SK-N-SH treated with all-trans-retinoic acid at 6 μM for 48 hours (cell line): Measurements from ENCODE around the gene PLA2G4F.

Experiments
- ATAC-seq: fragments of 200-7000 bp; cut with Tn5 transposase; 3 replicates; pipeline ENCODE4 v1.9.1; 2020; ENCODE audit warnings: mild to moderate bottlenecking, moderate library complexity
- ARNTL ChIP-seq: fragments of 450-650 bp; formaldehyde crosslinking; IDR thresholded peaks from 2 replicates; pipeline ENCODE4 v1.5.0; 2020; ENCODE audit warnings: low read depth, mild to moderate bottlenecking, moderate library complexity, borderline replicate concordance
- BACH2 ChIP-seq: fragments of 250-450 bp; sonication (Bioruptor Pico); IDR thresholded peaks from 2 replicates; pipeline ENCODE4 v1.9.0; 2021; ENCODE audit warnings: mild to moderate bottlenecking, borderline replicate concordance
- CSDC2 ChIP-seq: fragments of 250-450 bp; sonication (Bioruptor Pico); IDR thresholded peaks from 2 replicates; pipeline ENCODE4 v1.5.0; 2020; ENCODE audit warnings: mild to moderate bottlenecking, moderate library complexity
- CSRNP3 ChIP-seq: fragments of 250-450 bp; sonication (Bioruptor Pico); IDR thresholded peaks from 2 replicates; pipeline ENCODE4 v1.5.1; 2021; ENCODE audit warnings: mild to moderate bottlenecking, moderate library complexity
- ESRRG ChIP-seq: fragments of 250-450 bp; sonication (Bioruptor Pico); IDR thresholded peaks from 2 replicates; pipeline ENCODE4 v1.6.1; 2021; ENCODE audit warnings: mild to moderate bottlenecking
- GLIS3 ChIP-seq: fragments of 250-450 bp; sonication (Bioruptor Pico); IDR thresholded peaks from 2 replicates; pipeline ENCODE4 v1.5.0; 2020; ENCODE audit warnings: mild to moderate bottlenecking, moderate library complexity
- ISL1 ChIP-seq: fragments of 250-450 bp; sonication (Bioruptor Pico); IDR thresholded peaks from 2 replicates; pipeline ENCODE4 v2.1.2; 2022; ENCODE audit warnings: mild to moderate bottlenecking, moderate library complexity
- OSR1 ChIP-seq: fragments of 250-450 bp; sonication (Bioruptor Pico); IDR thresholded peaks from 2 replicates; pipeline ENCODE4 v1.8.0; 2022; ENCODE audit warnings: moderate library complexity, mild to moderate bottlenecking, inconsistent platforms
- RARB ChIP-seq: fragments of 250-450 bp; sonication (Bioruptor Pico); IDR thresholded peaks from 2 replicates; pipeline ENCODE4 v1.8.0; 2021; ENCODE audit warnings: mild to moderate bottlenecking, moderate library complexity
- SNAI2 ChIP-seq: fragments of 250-450 bp; sonication (Bioruptor Pico); IDR thresholded peaks from 2 replicates; pipeline ENCODE4 v1.5.0; 2020; ENCODE audit warnings: mild to moderate bottlenecking, moderate library complexity
- TCF4 ChIP-seq: fragments of 250-450 bp; sonication (Bioruptor Pico); IDR thresholded peaks from 2 replicates; pipeline ENCODE4 v1.8.0; 2021; ENCODE audit warnings: mild to moderate bottlenecking, moderate library complexity, borderline replicate concordance
- TSHZ2 ChIP-seq: fragments of 250-450 bp; sonication (Bioruptor Pico); IDR thresholded peaks from 2 replicates; pipeline ENCODE4 v1.5.0; 2020; ENCODE audit warnings: mild to moderate bottlenecking, moderate library complexity
- ZC3H10 ChIP-seq: fragments of 250-450 bp; sonication (Bioruptor Pico); IDR thresholded peaks from 2 replicates; pipeline ENCODE4 v1.5.1; 2021; ENCODE audit warnings: mild to moderate bottlenecking, moderate library complexity
- ZFP3 ChIP-seq: fragments of 250-450 bp; sonication (Bioruptor Pico); IDR thresholded peaks from 2 replicates; pipeline ENCODE4 v1.5.0; 2020; ENCODE audit warnings: mild to moderate bottlenecking, moderate library complexity
- ZFP30 ChIP-seq: fragments of 450-650 bp; formaldehyde crosslinking; IDR thresholded peaks from 2 replicates; pipeline ENCODE4 v1.5.0; 2022; ENCODE audit warnings: mild to moderate bottlenecking, moderate library complexity
- ZNF70 ChIP-seq: fragments of 450-650 bp; formaldehyde crosslinking; IDR thresholded peaks from 2 replicates; pipeline ENCODE4 v1.5.0; 2020; ENCODE audit warnings: mild to moderate bottlenecking, moderate library complexity
- ZNF8 ChIP-seq: fragments of 450-650 bp; formaldehyde crosslinking; IDR thresholded peaks from 2 replicates; pipeline ENCODE4 v1.5.0; 2020; ENCODE audit warnings: mild to moderate bottlenecking, moderate library complexity
- TF ChIP-seq, protein P1 (sequence below): fragments of 250-450 bp; sonication (Bioruptor Pico); IDR thresholded peaks from 2 replicates; pipeline ENCODE4 v1.8.0; 2020; ENCODE audit warnings: mild to moderate bottlenecking, moderate library complexity, borderline replicate concordance
- TF ChIP-seq, protein P2 (sequence below): fragments of 250-450 bp; sonication (Bioruptor Pico); IDR thresholded peaks from 2 replicates; pipeline ENCODE4 v1.8.0; 2021; ENCODE audit warnings: low read depth, mild to moderate bottlenecking, moderate library complexity, borderline replicate concordance
- TF ChIP-seq, protein P3 (sequence below): fragments of 250-450 bp; sonication (Bioruptor Pico); IDR thresholded peaks from 2 replicates; pipeline ENCODE4 v1.5.1; 2020; ENCODE audit warnings: low read depth, mild to moderate bottlenecking, moderate library complexity

The PLA2G4F gene

DNA sequence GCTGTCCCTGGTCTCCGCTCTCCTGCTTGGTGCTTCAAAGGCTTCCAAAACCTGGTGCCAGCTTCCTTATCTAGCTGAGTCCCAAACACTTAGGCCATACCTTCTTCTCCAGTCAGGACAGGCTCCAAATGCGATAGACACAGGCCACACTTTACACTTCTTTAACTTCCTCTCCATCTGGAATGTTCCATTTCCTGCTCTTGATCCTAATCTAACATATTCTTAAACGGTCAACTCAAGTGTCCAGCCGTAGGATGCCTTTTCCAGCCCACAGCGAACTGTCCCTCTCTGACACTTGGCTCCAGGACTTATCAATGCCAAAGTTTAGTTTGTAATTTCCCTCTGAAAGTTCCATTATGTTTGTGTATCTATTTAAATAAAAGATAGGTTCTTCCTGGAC, 19.2 kb upstream of the PLA2G4F start:
- no peak for ATAC-seq
- TF ChIP-seq TSHZ2 (no peak), GLIS3 (CRISPR knock-in tag) (no peak), CSDC2 (CRISPR knock-in tag) (no peak), CSRNP3 (no peak), ZFP3 (CRISPR knock-in tag) (no peak), ISL1 (no peak), ARNTL (no peak)
- TF ChIP-seq, protein P1, sequence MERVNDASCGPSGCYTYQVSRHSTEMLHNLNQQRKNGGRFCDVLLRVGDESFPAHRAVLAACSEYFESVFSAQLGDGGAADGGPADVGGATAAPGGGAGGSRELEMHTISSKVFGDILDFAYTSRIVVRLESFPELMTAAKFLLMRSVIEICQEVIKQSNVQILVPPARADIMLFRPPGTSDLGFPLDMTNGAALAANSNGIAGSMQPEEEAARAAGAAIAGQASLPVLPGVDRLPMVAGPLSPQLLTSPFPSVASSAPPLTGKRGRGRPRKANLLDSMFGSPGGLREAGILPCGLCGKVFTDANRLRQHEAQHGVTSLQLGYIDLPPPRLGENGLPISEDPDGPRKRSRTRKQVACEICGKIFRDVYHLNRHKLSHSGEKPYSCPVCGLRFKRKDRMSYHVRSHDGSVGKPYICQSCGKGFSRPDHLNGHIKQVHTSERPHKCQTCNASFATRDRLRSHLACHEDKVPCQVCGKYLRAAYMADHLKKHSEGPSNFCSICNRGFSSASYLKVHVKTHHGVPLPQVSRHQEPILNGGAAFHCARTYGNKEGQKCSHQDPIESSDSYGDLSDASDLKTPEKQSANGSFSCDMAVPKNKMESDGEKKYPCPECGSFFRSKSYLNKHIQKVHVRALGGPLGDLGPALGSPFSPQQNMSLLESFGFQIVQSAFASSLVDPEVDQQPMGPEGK (CRISPR knock-in tag) = no peak

DNA sequence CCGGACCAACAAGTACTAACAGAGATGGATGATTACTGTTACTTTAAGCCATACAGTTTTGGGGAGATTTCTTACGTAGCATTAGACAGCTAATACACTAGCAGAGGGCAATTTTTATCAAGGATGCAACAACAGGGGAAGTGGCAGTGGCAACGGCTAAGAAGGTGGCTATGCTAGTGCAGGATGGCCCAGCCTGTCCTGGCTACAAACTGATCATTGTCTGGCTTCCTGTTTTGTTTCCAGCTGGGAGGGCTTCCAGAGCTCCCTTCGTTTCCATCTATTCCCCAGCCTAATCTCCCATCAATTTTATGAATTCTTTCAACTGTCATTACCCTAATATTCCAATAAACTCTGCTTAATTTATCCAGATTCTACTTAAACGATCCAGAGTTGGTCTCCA, 16.0 kb upstream of the PLA2G4F start:
- ATAC-seq = no peak
- no peak for TF ChIP-seq ZFP30 (CRISPR knock-in tag)
- no peak for TF ChIP-seq ZNF8
- TF ChIP-seq TSHZ2 = no peak

GRCh38 chr15:42171795-42172194, 15.4 kb upstream of the PLA2G4F start:
- no peak for TF ChIP-seq RARB (CRISPR knock-in tag)
- no peak for TF ChIP-seq ESRRG (CRISPR knock-in tag)
- TF ChIP-seq, all 23 proteins: peak for 0

DNA sequence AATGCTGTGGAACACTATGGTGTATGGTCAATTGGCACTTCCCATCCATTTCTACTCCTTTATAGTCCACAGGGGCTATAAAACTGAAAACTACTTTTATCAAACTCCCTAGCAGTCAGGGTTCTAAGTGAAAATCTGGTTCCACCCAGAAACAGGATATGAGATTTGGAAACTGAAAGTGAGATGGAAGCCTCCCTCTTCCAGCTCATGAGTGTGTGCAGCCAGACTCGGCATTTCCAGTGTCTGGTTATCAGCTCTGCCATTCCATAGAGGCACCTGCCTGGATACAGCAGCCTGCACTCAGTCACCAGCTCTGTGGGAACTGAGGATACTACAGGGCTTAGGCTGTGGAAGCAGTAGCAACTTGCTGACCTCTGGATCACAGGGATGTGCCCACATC, 14.7 kb upstream of the PLA2G4F start:
- ATAC-seq = no peak
- TF ChIP-seq ZFP30 (CRISPR knock-in tag) (no peak), SNAI2 (CRISPR knock-in tag) (no peak), BACH2 (CRISPR knock-in tag) (no peak), TCF4 (no peak), ZC3H10 (CRISPR knock-in tag) (no peak), ZFP3 (CRISPR knock-in tag) (no peak), TSHZ2 (no peak), ZNF8 (no peak), ARNTL (no peak), OSR1 (CRISPR knock-in tag) (no peak), ESRRG (CRISPR knock-in tag) (no peak), ZNF70 (CRISPR knock-in tag) (no peak), GLIS3 (CRISPR knock-in tag) (no peak), CSRNP3 (no peak)
- TF ChIP-seq, protein P2, sequence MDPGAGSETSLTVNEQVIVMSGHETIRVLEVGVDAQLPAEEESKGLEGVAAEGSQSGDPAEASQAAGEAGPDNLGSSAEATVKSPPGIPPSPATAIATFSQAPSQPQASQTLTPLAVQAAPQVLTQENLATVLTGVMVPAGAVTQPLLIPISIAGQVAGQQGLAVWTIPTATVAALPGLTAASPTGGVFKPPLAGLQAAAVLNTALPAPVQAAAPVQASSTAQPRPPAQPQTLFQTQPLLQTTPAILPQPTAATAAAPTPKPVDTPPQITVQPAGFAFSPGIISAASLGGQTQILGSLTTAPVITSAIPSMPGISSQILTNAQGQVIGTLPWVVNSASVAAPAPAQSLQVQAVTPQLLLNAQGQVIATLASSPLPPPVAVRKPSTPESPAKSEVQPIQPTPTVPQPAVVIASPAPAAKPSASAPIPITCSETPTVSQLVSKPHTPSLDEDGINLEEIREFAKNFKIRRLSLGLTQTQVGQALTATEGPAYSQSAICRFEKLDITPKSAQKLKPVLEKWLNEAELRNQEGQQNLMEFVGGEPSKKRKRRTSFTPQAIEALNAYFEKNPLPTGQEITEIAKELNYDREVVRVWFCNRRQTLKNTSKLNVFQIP (CRISPR knock-in tag) = no peak
- TF ChIP-seq, protein P3, sequence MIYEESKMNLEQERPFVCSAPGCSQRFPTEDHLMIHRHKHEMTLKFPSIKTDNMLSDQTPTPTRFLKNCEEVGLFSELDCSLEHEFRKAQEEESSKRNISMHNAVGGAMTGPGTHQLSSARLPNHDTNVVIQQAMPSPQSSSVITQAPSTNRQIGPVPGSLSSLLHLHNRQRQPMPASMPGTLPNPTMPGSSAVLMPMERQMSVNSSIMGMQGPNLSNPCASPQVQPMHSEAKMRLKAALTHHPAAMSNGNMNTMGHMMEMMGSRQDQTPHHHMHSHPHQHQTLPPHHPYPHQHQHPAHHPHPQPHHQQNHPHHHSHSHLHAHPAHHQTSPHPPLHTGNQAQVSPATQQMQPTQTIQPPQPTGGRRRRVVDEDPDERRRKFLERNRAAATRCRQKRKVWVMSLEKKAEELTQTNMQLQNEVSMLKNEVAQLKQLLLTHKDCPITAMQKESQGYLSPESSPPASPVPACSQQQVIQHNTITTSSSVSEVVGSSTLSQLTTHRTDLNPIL (CRISPR knock-in tag) = no peak

More at GRCh38 chr15:42171795-42172194, 15.4 kb upstream of the PLA2G4F start:
- no peak for ATAC-seq
